NCI-H345 (cell line): Measurements from ENCODE around the gene ARHGAP26.

Source experiments
- DNase-seq: peaks from one replicate; lab custom pipeline; 2025; lab: John Stamatoyannopoulos, UW

ARHGAP26 gene

DNA sequence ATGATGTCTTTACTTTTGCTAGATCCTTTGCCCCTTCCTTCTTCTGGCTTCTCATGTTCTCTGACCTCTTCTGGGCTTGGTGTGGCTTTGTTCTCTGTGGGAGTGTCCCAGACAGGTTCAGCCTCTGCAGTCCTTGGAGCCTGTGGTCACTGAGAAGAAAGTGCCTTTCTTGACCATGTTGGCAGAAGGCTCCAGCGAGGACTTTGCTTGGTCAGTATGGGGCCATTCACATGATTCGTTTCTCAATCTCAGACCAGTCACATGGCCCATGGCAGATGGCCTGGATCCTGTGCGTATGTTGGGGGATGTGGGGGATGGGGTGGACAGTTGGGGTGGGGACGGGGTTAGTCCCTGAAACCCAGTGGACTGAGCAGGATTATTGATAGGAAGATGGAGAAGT, 274.1 kb downstream of the ARHGAP26 start:
- DNase-seq, result no peak

- DNase-seq, result no peak
Measured at GRCh38 chr5:143045062-143045461, 274.9 kb downstream of the ARHGAP26 start.

DNA sequence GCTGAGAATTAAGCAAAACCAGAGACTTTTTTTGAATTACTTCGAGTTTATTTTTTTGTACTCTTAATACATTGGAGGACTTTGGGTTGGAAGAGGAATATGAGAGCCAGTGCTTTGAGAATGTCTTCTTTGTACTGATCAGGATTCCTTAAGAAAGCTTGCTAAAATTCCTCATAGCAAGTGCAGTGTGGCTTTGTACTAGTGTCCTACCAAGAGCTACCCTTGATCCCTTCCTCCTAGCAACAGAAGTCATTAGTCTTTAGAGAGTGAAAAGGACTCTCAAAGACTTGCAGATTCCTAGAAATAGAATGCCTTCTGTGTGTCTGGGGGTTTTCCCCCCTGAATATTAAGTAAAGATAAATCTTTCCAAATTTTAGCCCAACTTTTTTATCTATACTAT, 276.1 kb downstream of the ARHGAP26 start:
- DNase-seq, result no peak

DNA sequence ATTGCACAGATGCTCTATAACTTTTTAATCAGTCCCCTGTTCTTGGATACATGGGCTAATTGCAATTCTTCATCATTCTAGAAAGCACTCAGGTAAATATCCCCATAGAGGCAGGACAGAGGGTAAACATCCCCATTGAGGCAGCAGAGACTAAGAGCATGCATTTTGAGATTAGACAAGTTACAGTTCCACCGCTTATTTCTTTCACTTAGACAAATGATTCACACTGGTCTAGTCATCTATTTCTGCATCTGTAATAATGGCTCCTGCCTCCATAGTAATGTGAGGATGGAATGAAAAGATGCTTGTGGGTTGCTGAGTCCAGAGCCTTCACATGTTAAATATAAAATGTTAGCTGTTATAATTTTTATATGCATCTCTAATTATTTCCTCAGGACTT, 276.9 kb downstream of the ARHGAP26 start:
- DNase-seq, result no peak

DNA sequence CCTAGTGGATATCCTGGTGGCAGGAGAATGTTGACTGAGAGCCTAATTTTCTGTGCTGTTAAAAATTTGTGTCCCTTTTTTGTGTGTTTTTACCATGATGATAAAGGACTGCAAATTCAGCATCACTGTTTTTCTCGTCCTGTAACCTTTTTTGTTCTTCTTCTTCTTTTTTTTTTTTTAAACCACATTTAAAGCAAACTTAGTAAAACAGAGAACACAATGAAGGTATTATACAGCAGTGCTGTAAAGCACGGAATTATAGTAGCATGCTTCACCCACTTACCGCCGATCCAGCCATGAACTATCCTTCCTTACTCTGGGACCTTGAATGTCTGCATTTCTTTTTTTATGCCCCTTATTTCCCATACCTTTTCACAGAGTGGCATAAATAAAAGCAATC, 280.0 kb downstream of the ARHGAP26 start:
- no peak for DNase-seq

GRCh38 chr5:143051244-143052058, 281.3 kb downstream of the ARHGAP26 start:
- peak; percentile 83 for DNase-seq

DNA sequence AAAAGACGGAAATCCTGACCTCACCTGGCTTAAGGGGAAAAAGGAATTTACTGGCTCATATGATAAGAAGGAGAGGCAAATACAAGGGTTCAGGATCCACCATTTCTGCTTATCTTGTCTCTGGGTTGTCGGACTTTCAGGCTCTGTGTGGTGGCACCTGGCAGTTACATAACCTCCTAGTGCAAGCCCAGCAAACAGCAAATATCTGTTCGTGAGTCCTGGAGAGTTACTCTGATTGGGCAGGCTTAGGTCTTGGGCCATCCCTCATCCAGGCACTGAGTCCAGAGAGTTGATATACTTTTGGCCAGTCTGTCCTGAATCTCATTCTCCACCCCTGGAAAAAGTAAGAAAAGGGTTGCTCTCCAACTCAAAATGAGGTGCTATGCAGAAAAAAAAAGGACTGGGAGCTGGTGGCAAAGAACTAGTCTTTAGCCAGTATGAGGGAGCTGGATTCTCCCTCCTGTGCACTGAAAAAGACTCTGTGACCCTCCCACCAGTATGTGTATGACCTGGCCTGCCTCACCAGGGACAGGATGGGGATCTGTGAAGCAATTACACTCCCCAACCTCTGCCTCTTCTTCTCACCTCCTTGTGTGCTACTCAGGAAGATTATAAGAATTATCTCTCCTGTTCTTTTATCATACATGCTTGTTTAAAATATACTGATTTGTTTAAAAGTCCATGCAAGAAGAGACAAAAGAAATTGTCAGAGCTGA, 282.9 kb downstream of the ARHGAP26 start:
- no peak for DNase-seq

DNA sequence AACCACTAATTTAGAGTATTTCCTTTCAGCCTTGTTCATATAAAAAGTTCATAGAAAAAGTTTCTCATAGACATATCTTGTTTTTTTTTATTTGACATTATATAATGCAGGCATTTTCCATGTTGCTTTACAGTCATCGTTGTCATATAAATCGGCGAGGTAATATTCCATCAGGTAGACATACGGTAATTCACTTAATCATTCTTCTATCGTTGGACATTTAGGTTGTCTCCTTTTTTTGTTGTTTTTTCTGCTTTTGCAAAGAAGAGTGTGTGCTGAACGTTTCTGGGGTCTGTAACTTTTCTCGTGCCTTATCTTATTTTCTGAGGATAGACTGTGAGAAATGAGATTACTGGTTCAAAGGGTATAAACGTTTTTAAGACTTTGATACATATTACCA, 283.6 kb downstream of the ARHGAP26 start:
- DNase-seq, result no peak

DNA sequence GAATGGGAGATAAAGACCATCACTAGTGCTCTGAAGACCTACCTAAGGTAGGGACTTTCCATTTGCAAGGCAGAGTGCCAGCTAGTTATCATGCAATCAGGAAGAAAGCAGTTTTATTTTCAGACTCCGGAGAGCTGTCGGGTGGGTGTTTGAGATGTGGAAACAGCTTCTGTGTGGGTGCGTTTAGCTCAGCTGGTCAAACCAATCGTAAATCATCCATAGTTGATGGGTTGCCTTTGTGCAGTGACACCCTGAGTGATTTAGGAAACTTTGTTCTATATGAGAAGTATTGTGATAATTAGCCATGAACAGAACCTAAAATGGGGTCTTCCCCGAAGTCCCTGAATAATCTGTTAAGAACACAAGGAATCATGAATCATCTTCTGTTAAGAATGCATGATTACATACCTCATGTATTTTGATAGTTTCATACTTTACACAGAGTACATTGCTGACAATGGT, 284.3 kb downstream of the ARHGAP26 start:
- no peak for DNase-seq

DNA sequence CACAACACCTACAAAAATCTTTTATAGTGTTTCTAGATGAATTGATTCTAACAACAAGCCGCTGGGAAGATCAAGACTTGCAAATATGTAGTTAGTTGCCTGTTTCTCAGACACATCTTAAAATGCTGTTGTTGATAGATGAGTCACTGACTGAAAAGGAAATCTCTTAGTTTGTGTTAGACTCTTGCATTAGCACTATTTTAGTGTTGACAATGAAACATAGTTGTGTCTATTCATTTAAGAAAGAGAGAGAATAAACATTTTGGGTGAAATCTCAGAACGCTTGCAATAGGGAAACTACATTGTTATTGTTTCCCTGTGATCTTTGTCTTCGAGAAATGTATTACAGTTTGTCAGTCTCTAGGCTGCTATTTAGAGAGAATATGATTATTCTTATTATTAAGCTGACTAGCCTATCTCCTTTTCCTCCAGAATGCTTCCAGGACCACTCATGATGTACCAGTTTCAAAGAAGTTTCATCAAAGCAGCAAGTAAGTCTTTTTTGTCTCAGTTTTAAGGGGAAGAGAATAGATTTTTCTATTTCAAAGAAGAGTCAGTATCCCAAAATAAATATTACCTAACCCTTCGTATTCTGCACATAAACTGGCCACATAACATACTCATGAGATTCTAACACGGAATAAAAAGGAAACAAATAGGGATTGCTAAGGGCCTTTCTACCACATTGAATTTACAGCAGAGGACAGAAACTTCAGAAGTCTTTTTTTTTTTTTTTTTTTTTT, 285.6 kb downstream of the ARHGAP26 start:
- DNase-seq, result no peak

GRCh38 chr5:143056339-143056704, 286.1 kb downstream of the ARHGAP26 start:
- no peak for DNase-seq

- no peak for DNase-seq
Measured at GRCh38 chr5:143056792-143057579, 286.8 kb downstream of the ARHGAP26 start.

GRCh38 chr5:143057580-143057999, 287.4 kb downstream of the ARHGAP26 start:
- no peak for DNase-seq

GRCh38 chr5:143059355-143059754, 289.2 kb downstream of the ARHGAP26 start:
- no peak for DNase-seq

GRCh38 chr5:143059976-143060765, 290.0 kb downstream of the ARHGAP26 start:
- DNase-seq, result no peak

GRCh38 chr5:143061161-143061945, 291.2 kb downstream of the ARHGAP26 start:
- DNase-seq, result no peak

GRCh38 chr5:143062379-143062778, 292.2 kb downstream of the ARHGAP26 start:
- DNase-seq, result no peak

DNA sequence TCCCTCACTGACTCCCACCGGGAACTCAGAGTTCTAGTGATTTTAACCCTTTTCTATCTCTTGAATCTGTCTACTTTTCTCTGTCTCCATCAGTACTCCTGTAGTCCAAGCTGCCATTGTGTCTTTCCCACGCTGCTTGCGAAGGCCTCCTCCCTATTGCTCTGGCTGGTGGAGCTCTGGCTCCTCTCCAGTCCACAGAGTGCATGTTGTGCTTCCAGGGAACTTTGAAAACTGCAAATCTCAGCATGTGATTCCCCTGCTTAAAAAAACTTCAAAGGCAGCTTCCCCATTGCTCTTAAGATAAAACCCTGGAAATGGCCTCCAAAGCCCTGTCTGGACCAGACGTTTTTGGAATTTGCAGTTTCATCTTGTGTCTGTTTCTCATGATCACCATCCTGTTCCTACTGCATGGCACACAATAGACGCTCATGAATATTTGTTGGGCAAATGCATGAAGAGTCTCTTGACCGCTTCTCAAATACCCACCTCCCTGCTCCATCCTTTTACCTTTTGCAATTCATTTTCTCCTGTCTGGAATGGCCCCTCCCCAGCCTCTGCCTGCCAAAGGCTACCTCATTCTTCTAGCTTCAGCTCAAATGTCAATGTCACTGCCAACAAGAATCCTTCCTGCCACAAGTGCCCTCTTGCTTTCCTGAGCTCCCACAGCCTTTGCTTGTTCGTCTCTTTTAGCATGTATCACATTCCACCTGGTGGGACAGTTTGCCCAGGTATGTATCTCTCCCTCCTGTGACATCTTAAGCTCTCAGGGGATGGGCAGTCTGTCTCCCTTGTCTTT, 293.2 kb downstream of the ARHGAP26 start:
- peak; percentile 31 for DNase-seq

DNA sequence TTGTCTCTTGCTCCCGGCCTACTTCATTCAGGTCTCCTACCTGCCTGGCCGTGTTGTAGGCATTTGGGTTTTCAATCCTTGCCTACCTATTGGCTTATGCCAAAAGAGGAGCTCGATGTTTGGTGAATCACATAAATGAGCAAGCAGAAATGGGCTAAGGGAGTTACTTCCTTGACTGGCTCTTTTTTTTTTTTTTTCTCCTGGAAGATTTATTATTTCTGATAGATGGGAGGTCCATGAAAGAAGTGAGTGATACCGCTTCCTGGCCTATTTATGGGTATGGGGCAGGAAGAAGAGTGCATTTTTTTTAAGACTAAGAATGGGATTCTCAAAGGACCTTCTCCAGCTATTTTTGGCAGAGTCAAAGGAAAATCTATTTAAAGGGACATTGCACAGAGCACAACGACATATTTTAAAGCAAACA, 294.1 kb downstream of the ARHGAP26 start:
- no peak for DNase-seq
